ENCODE results near the gene PTPN6.

- TF ChIP-seq NFYB (IDR thresholded peaks at IDR 0.05; ENCODE audit: insufficient read depth, low read depth, low read length): no peak
- no peak for TF ChIP-seq YY1 (IDR thresholded peaks at IDR 0.05; ENCODE audit: low read depth, low read length)
- no peak for TF ChIP-seq RFX5 (IDR thresholded peaks at IDR 0.05; ENCODE audit: low read depth, low read length)
Observed at GRCh38 chr12:6974180-6974579, 23.0 kb downstream of the PTPN6 start.

Measured in GM12878 (cell line).